NCI-H1105 (cell line): ENCODE results near the gene DDX17.

Experiments used
- DNase-seq: peaks from one replicate; lab custom pipeline; 2025; lab: John Stamatoyannopoulos, UW

The DDX17 gene

GRCh38 chr22:38506118-38506962 is at the start of gene DDX17:
TSS of gene DDX17 (minus strand) at chr22:38506311.
- peak; percentile 90 for DNase-seq

- no peak for DNase-seq
Measured at GRCh38 chr22:38554281-38554680, 48.2 kb upstream of the DDX17 start.

- DNase-seq = no peak
Measured at GRCh38 chr22:38549101-38549894, 43.2 kb upstream of the DDX17 start.

- no peak for DNase-seq
Measured at GRCh38 chr22:38540701-38541100, 34.6 kb upstream of the DDX17 start.

- DNase-seq = no peak
Measured at GRCh38 chr22:38531251-38531938, 25.3 kb upstream of the DDX17 start.

GRCh38 chr22:38524429-38524828 is 18.3 kb upstream of the DDX17 start:
- no peak for DNase-seq

- DNase-seq = no peak
Measured at GRCh38 chr22:38523479-38523878, 17.4 kb upstream of the DDX17 start.

- DNase-seq = no peak
Measured at GRCh38 chr22:38523029-38523428, 16.9 kb upstream of the DDX17 start.

GRCh38 chr22:38519453-38520250 is 13.5 kb upstream of the DDX17 start:
- DNase-seq = no peak

- DNase-seq = no peak
Measured at GRCh38 chr22:38518620-38519019, 12.5 kb upstream of the DDX17 start.

GRCh38 chr22:38513063-38513462 is 7.0 kb upstream of the DDX17 start:
- DNase-seq = no peak

GRCh38 chr22:38510416-38510970 is 4.4 kb upstream of the DDX17 start:
- DNase-seq = no peak

- peak; percentile 27 for DNase-seq
Measured at GRCh38 chr22:38505541-38506117, 482 bp downstream of the DDX17 start.

GRCh38 chr22:38504731-38505540 is 1.2 kb downstream of the DDX17 start:
- peak; percentile 10 for DNase-seq

- DNase-seq = no peak
Measured at GRCh38 chr22:38503021-38503420, 3.1 kb downstream of the DDX17 start.

- no peak for DNase-seq
Measured at GRCh38 chr22:38501797-38502672, 4.1 kb downstream of the DDX17 start.

- no peak for DNase-seq
Measured at GRCh38 chr22:38497869-38498268, 8.2 kb downstream of the DDX17 start.

- DNase-seq = no peak
Measured at GRCh38 chr22:38494939-38495338, 11.2 kb downstream of the DDX17 start.

GRCh38 chr22:38494498-38494897 is 11.6 kb downstream of the DDX17 start:
- DNase-seq = no peak
